HG03432 (cell line): ENCODE data around the gene ERGIC1.
A peak's percentile ranks its signal among the peaks of the same experiment; 100 is the strongest.

Source experiments
- ATAC-seq: cut with Tn5 transposase; IDR thresholded peaks from one replicate; pipeline ENCODE4 v1.9.1; 2021; ENCODE audit warnings: mild to moderate bottlenecking, moderate library complexity; ENCODE audit not compliant: unreplicated experiment

ERGIC1 gene

GRCh38 chr5:172911976-172912375, 77.9 kb downstream of the ERGIC1 start:
- ATAC-seq: no peak

GRCh38 chr5:172913117-172913850, 79.2 kb downstream of the ERGIC1 start:
- no peak for ATAC-seq

GRCh38 chr5:172915514-172915913, 81.5 kb downstream of the ERGIC1 start:
- ATAC-seq: no peak

GRCh38 chr5:172918421-172919371, 84.6 kb downstream of the ERGIC1 start:
- no peak for ATAC-seq

- ATAC-seq: no peak
These were observed 85.7 kb downstream of the ERGIC1 start for GRCh38 chr5:172919525-172920446.

GRCh38 chr5:172920447-172920849, 86.4 kb downstream of the ERGIC1 start:
- ATAC-seq: no peak

GRCh38 chr5:172920995-172921394, 86.9 kb downstream of the ERGIC1 start:
- ATAC-seq: no peak

GRCh38 chr5:172921906-172922305, 87.9 kb downstream of the ERGIC1 start:
- ATAC-seq: no peak

GRCh38 chr5:172923539-172923938, 89.5 kb downstream of the ERGIC1 start:
- ATAC-seq: no peak

GRCh38 chr5:172925336-172925948, 91.4 kb downstream of the ERGIC1 start:
- no peak for ATAC-seq

GRCh38 chr5:172926008-172926523, 92.0 kb downstream of the ERGIC1 start:
- no peak for ATAC-seq

- no peak for ATAC-seq
These were observed 92.7 kb downstream of the ERGIC1 start for GRCh38 chr5:172926796-172927195.

- ATAC-seq: no peak
These were observed 95.4 kb downstream of the ERGIC1 start for GRCh38 chr5:172929371-172929838.

GRCh38 chr5:172931001-172931536, 97.0 kb downstream of the ERGIC1 start:
- ATAC-seq: no peak

GRCh38 chr5:172932313-172933017, 98.4 kb downstream of the ERGIC1 start:
- ATAC-seq: peak; percentile 72

GRCh38 chr5:172933238-172933637, 99.2 kb downstream of the ERGIC1 start:
- no peak for ATAC-seq

- ATAC-seq: no peak
These were observed 101.0 kb downstream of the ERGIC1 start for GRCh38 chr5:172935096-172935495.

- ATAC-seq: no peak
These were observed 102.3 kb downstream of the ERGIC1 start for GRCh38 chr5:172936401-172936800.

GRCh38 chr5:172939071-172939470, 105.0 kb downstream of the ERGIC1 start:
- no peak for ATAC-seq
